NK-92 (cell line): Measurements from ENCODE around the gene TAS2R7.
"Not testable (repeated sequence)": the region's sequence is repeated elsewhere in the genome, so short reads cannot be mapped to it uniquely, and the experiment has no call there.

ENCODE experiments used
- DNase-seq: peaks from one replicate; lab custom pipeline; 2025; ENCODE audit not compliant: unreplicated experiment; lab: John Stamatoyannopoulos, UW

The TAS2R7 gene

DNA sequence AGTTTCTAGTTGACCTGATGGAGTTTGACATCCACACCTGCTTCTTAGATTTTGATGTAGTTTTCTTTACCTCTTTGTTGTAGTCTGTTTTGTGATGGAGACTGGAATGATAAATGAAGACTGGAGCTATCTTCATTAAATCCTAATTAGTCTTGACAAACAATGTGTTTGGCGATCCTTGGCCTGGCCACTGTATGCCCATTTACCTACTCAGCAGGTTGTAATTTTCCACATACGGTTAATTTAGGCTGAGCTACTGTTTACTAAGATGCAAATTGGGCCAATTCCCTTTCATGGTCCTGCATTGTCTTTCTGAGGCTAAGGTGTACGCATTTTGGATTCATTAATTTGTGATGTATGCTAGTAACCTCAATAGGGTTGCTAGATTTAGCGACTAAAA is at the start of gene TAS2R7:
Gene TAS2R7, minus strand, starts transcription at position 41 of the 400 bp plus-strand sequence. CDS start 57 bp downstream, outside the sequence.
- no peak for DNase-seq

DNA sequence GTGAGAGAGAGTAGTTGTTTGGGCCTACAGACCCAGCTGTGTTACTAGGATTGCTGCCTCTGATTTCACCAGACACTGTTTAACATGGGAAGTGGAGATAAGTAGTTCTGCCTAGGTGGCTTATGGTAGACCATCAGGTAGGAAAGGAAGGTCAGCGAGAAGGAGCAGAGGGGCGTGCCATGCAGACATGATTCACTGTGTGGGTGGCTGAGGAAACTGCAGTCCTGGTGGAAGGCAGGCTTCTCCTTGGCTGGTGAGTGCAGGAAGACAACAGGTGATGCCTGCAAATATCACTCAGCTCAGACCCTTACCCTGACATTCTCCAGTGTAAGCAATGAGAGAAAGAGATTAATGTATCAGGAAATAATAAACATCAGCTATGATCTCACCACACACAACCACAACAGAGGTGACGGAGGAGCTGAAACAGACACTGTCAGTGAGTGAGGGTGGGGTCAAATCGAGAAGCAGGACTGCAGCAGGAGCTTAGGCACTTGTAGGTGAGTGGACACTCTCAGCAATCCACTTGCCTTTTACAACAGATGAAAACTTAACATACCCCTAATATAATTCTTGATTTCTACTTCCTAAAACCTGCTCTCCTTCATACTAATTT is 48.9 kb upstream of the TAS2R7 start:
- no peak for DNase-seq

- no peak for DNase-seq
These were observed 47.0 kb upstream of the TAS2R7 start, which contains the start of gene PRR4 for GRCh38 chr12:10849425-10849878. Gene PRR4 (minus strand): TSS chr12:10849475. CDS start chr12:10849437, 38 bp downstream.

DNA sequence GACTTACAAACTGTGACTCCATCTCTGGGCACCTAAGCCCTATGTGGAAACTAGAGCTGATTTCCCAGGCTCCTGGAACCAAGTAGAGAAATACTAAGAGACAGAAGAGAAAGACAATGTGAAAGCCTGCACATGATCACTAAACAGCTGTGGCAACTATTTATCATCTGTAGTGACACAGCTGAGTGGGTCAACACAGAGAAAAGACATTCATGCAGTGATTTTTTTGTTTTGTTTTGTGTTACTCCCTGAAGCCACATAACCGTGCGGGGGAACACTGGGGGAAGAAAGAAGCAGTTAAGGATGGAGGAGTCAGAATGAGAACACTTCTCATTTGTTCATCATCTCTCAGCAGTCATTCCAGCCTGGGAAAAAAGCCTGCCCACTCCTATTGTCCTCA is 45.3 kb upstream of the TAS2R7 start:
- DNase-seq: no peak

- DNase-seq: no peak
These were observed 40.4 kb upstream of the TAS2R7 start for GRCh38 chr12:10842862-10843261.

GRCh38 chr12:10838461-10838860 is 36.0 kb upstream of the TAS2R7 start:
- no peak for DNase-seq

GRCh38 chr12:10829994-10830393 is 27.6 kb upstream of the TAS2R7 start:
- DNase-seq: no peak

GRCh38 chr12:10826258-10826657 is 23.8 kb upstream of the TAS2R7 start, which contains the start of gene TAS2R10:
Gene TAS2R10 (minus strand): TSS chr12:10826358. CDS start chr12:10826269, 89 bp downstream.
- no peak for DNase-seq

GRCh38 chr12:10824957-10825356 is 22.5 kb upstream of the TAS2R7 start:
- no peak for DNase-seq

GRCh38 chr12:10811883-10812536 is 9.6 kb upstream of the TAS2R7 start:
- DNase-seq: no peak

GRCh38 chr12:10810068-10810467 is 7.6 kb upstream of the TAS2R7 start, which contains the start of gene TAS2R9:
Gene TAS2R9 (minus strand): TSS chr12:10810168. CDS start chr12:10810075, 93 bp downstream.
- no peak for DNase-seq

GRCh38 chr12:10807186-10807585 is 4.8 kb upstream of the TAS2R7 start, which contains the start of gene TAS2R8:
Gene TAS2R8 (minus strand): TSS chr12:10807286. CDS start chr12:10806980, 306 bp downstream.
- no peak for DNase-seq

- DNase-seq: no peak
These were observed 686 bp downstream of the TAS2R7 start for GRCh38 chr12:10801741-10802140.

- no peak for DNase-seq
These were observed 8.2 kb downstream of the TAS2R7 start for GRCh38 chr12:10794222-10794621.

GRCh38 chr12:10791769-10792168 is 10.7 kb downstream of the TAS2R7 start:
- DNase-seq: not testable (repeated sequence)

- DNase-seq: no peak
These were observed 19.2 kb downstream of the TAS2R7 start for GRCh38 chr12:10783252-10783651.

- DNase-seq: no peak
These were observed 23.3 kb downstream of the TAS2R7 start for GRCh38 chr12:10779103-10779502.

GRCh38 chr12:10771132-10771733 is 31.2 kb downstream of the TAS2R7 start:
- DNase-seq: no peak

GRCh38 chr12:10759657-10760056 is 42.8 kb downstream of the TAS2R7 start:
- DNase-seq: no peak

DNA sequence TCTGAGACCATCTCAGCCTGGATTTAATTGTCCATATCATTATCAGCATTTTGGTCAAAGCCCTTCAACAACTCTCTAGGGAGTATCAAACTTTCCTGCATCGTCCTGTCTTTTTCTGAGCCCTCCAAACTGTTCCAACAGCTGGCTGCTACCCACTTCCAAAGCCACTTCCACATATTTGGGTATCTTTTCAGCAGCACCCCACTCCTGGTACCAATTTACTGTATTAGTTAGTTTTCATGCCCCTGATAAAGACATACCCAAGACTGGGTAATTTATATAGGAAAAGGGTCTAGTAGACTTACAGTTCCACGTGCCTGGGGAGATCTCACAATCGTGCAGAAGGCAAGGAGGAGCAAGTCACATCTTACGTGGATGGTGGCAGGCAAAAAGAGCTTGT is 46.2 kb downstream of the TAS2R7 start:
- no peak for DNase-seq

DNA sequence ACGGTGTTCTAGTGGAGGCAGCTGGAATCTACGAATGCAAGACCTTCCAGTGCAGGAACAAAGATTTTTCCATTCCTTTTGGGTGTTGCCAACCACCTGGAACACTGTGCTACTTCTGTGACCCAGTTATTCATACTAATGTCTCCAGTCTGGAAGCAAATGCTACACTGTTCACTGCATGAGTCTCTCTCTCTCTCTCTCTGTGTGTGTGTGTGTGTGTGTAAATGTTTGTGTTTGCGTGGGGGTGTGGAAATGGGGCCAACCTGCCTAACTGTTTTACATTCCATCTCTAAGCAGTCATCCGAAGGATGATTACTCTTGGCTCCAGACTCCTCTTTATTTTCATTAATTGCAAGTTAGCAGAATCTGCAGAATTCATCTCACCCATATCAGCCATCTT is 49.4 kb downstream of the TAS2R7 start:
- DNase-seq: no peak
